Neuronal stem cell (in vitro differentiated cells): ENCODE measurements around the gene JCAD.

Experiments
- DNase-seq: peaks from one replicate; pipeline ENCODE4 v3.0.0-alpha.2; 2013; ENCODE audit warnings: low spot score
- H2AFZ ChIP-seq: one replicate; pipeline ENCODE4 v1.6.1; 2013; ENCODE audit warnings: mild to moderate bottlenecking, low read length, inconsistent platforms
- H2AK5ac ChIP-seq: 2 replicates; pipeline ENCODE4 v1.6.1; 2013; ENCODE audit warnings: low read depth, mild to moderate bottlenecking, inconsistent platforms, low read length, moderate library complexity, mixed read lengths
- H2BK120ac ChIP-seq: 2 replicates; pipeline ENCODE4 v1.6.1; 2013; ENCODE audit warnings: low read depth, mild to moderate bottlenecking, inconsistent platforms, low read length, moderate library complexity, mixed read lengths
- H2BK12ac ChIP-seq: one replicate; pipeline ENCODE4 v1.6.1; 2013; ENCODE audit warnings: low read length, inconsistent platforms
- H2BK15ac ChIP-seq: 2 replicates; pipeline ENCODE4 v1.6.1; 2013; ENCODE audit warnings: mild to moderate bottlenecking, low read length, inconsistent platforms, mixed read lengths
- H2BK5ac ChIP-seq: one replicate; pipeline ENCODE4 v1.6.1; 2013; ENCODE audit warnings: inconsistent platforms, mild to moderate bottlenecking, low read length, moderate library complexity
- H3K14ac ChIP-seq: one replicate; pipeline ENCODE4 v1.6.1; 2013; ENCODE audit warnings: low read length, inconsistent platforms
- H3K18ac ChIP-seq: 2 replicates; pipeline ENCODE4 v1.6.1; 2013; ENCODE audit warnings: low read length, inconsistent platforms
- H3K23ac ChIP-seq: 2 replicates; pipeline ENCODE4 v1.6.1; 2013; ENCODE audit warnings: low read depth, mild to moderate bottlenecking, mixed read lengths, low read length, inconsistent platforms; ENCODE audit not compliant: poor library complexity
- H3K27ac ChIP-seq: replicated peaks from 3 replicates; pipeline ENCODE4 v1.5.1; 2013; ENCODE audit warnings: low read length, inconsistent platforms
- H3K27me3 ChIP-seq, 3 experiments: 2 replicates each; pipeline ENCODE4 v1.6.1; 2013; ENCODE audit warnings: low read length in 3 of 3, mild to moderate bottlenecking in 2 of 3, inconsistent platforms in 1 of 3, low read depth in 1 of 3, mixed read lengths in 1 of 3, moderate library complexity in 1 of 3; ENCODE audit not compliant: control insufficient read depth in 3 of 3, insufficient read depth in 3 of 3
- H3K36me3 ChIP-seq, 2 donors: replicated peaks in 1 of 2; 2 replicates each; pipeline ENCODE4 v1.6.1; 2013; ENCODE audit warnings: low read length in 2 of 2; ENCODE audit not compliant: control insufficient read depth in 2 of 2, insufficient read depth in 2 of 2
- H3K4ac ChIP-seq: 2 replicates; pipeline ENCODE4 v1.6.1; 2013; ENCODE audit warnings: inconsistent platforms, mild to moderate bottlenecking, low read length, moderate library complexity
- H3K4me1 ChIP-seq, 2 donors: 1 replicate in 1 of 2; 2 replicates in 1 of 2; pipeline ENCODE4 v1.6.1; 2013; ENCODE audit warnings: low read length in 2 of 2, low read depth in 1 of 2; ENCODE audit not compliant: control insufficient read depth in 2 of 2, insufficient read depth in 1 of 2
- H3K4me2 ChIP-seq: one replicate; pipeline ENCODE4 v1.6.1; 2013; ENCODE audit warnings: mild to moderate bottlenecking, low read length, inconsistent platforms; ENCODE audit not compliant: insufficient read depth, poor library complexity, severe bottlenecking
- H3K4me3 ChIP-seq, 2 donors: 2 replicates each; pipeline ENCODE4 v1.5.1; 2013; ENCODE audit warnings: low read length in 2 of 2, mild to moderate bottlenecking in 2 of 2, inconsistent platforms in 1 of 2, moderate library complexity in 1 of 2
- H3K79me1 ChIP-seq: one replicate; pipeline ENCODE4 v1.6.1; 2013; ENCODE audit warnings: low read depth, mild to moderate bottlenecking, inconsistent platforms, low read length, moderate library complexity
- H3K9ac ChIP-seq: one replicate; pipeline ENCODE4 v1.6.1; 2013; ENCODE audit warnings: mild to moderate bottlenecking, low read depth, low read length, inconsistent platforms; ENCODE audit not compliant: poor library complexity
- H3K9me3 ChIP-seq, 2 donors: replicated peaks in 1 of 2; 2 replicates each; pipeline versions ENCODE3 to v1.6.1; 2013; ENCODE audit warnings: low read length in 2 of 2, mild to moderate bottlenecking in 2 of 2, inconsistent platforms in 1 of 2, low read depth in 1 of 2, mixed read lengths in 1 of 2, moderate library complexity in 1 of 2; ENCODE audit not compliant: control insufficient read depth in 2 of 2, insufficient read depth in 1 of 2
- H4K8ac ChIP-seq: one replicate; pipeline ENCODE4 v1.6.1; 2013; ENCODE audit warnings: low read depth, mild to moderate bottlenecking, inconsistent platforms, low read length, moderate library complexity
- H4K91ac ChIP-seq: one replicate; pipeline ENCODE4 v1.6.1; 2013; ENCODE audit warnings: low read length, low read depth, mild to moderate bottlenecking, inconsistent platforms; ENCODE audit not compliant: poor library complexity
- WGBS, 2 donors: extraction: QIAGEN DNeasy Blood & Tissue Kit; methylation state at CpG; one replicate each; pipeline ENCODE4 v1.1.7; 2013; ENCODE audit warnings: missing lambda C conversion rate in 2 of 2, mixed read lengths in 1 of 2; ENCODE audit not compliant: insufficient read length in 2 of 2, insufficient replicate concordance in 1 of 2; ENCODE audit errors: extremely low coverage in 2 of 2; 5-methylcytosine and 5-hydroxymethylcytosine counted together

The JCAD gene

GRCh38 chr10:30056281-30056680, 3.1 kb downstream of the JCAD start:
- DNase-seq, result no peak
- H3K4me1 ChIP-seq, result peaks cover 6 to 15% of the 10 kb centered on the region in 2 donors
- H3K27ac ChIP-seq, result no peak overlapping the region
- H3K23ac ChIP-seq, result no peak overlapping the region
- H4K8ac ChIP-seq, result no peak overlapping the region
- H2BK12ac ChIP-seq, result no peak overlapping the region
- H3K79me1 ChIP-seq, result no peaks in the 10 kb centered on the region
- H2BK15ac ChIP-seq, result no peak overlapping the region
- H3K14ac ChIP-seq, result no peak overlapping the region
- WGBS, 2 donors, result no CpG with 5 or more reads among the region's 1 CpG
- H2BK120ac ChIP-seq, result no peak overlapping the region
- H2AFZ ChIP-seq, result no peak overlapping the region
- H4K91ac ChIP-seq, result no peak overlapping the region
- no peak overlapping the region for H3K4ac ChIP-seq
- no peak overlapping the region for H3K4me3 ChIP-seq
- H3K9me3 ChIP-seq, result no peaks in the 10 kb centered on the region
- no peak overlapping the region for H3K4me2 ChIP-seq
- H3K9ac ChIP-seq, result no peak overlapping the region
- H3K36me3 ChIP-seq, result no peaks in the 10 kb centered on the region
- H3K27me3 ChIP-seq, result peaks cover 0 to 15% (median 11%) of the 10 kb centered on the region in 3 experiments
- H2AK5ac ChIP-seq, result no peak overlapping the region
- no peak overlapping the region for H2BK5ac ChIP-seq
- no peak overlapping the region for H3K18ac ChIP-seq

GRCh38 chr10:30055226-30055662, 4.1 kb downstream of the JCAD start:
- Histone ChIP-seq H3K4ac (no peak overlapping the region), H3K27ac (no peak overlapping the region), H3K23ac (no peak overlapping the region), H3K4me1 (peaks cover 9 to 15% of the 10 kb centered on the region in 2 donors), H4K91ac (no peak overlapping the region), H2BK120ac (no peak overlapping the region), H2AFZ (no peak overlapping the region), H4K8ac (no peak overlapping the region), H3K27me3 (peaks cover 0 to 15% (median 9%) of the 10 kb centered on the region in 3 experiments), H2BK15ac (no peak overlapping the region), H3K9ac (no peak overlapping the region), H3K9me3 (no peaks in the 10 kb centered on the region), H3K79me1 (no peaks in the 10 kb centered on the region), H3K4me3 (no peak overlapping the region), H3K4me2 (no peak overlapping the region), H3K14ac (no peak overlapping the region), H2BK12ac (no peak overlapping the region), H2BK5ac (no peak overlapping the region), H3K18ac (no peak overlapping the region), H3K36me3 (no peaks in the 10 kb centered on the region), H2AK5ac (no peak overlapping the region)
- no CpG with 5 or more reads among the region's 3 CpGs for WGBS, 2 donors
- DNase-seq, result no peak

- Histone ChIP-seq H3K23ac (no peak overlapping the region), H3K9me3 (no peaks in the 10 kb centered on the region), H3K14ac (no peak overlapping the region), H4K8ac (no peak overlapping the region), H2BK12ac (no peak overlapping the region), H3K4me1 (peaks cover 8 to 15% of the 10 kb centered on the region in 2 donors), H2BK5ac (no peak overlapping the region), H4K91ac (no peak overlapping the region), H3K9ac (no peak overlapping the region), H2BK120ac (no peak overlapping the region), H3K36me3 (no peaks in the 10 kb centered on the region), H3K27ac (no peak overlapping the region), H3K18ac (no peak overlapping the region), H3K4ac (no peak overlapping the region), H2AFZ (no peak overlapping the region), H3K27me3 (no peaks in the 10 kb centered on the region), H2BK15ac (no peak overlapping the region), H3K4me2 (no peak overlapping the region), H2AK5ac (no peak overlapping the region), H3K79me1 (no peaks in the 10 kb centered on the region), H3K4me3 (no peak overlapping the region)
- WGBS, 2 donors, result no CpG with 5 or more reads among the region's 6 CpGs
- no peak for DNase-seq
Observed at GRCh38 chr10:30052062-30052461, 7.3 kb downstream of the JCAD start.

- H3K18ac ChIP-seq, result no peak overlapping the region
- no peak overlapping the region for H3K4me2 ChIP-seq
- no peaks in the 10 kb centered on the region for H3K27me3 ChIP-seq
- WGBS, 2 donors, result no CpG with 5 or more reads among the region's 8 CpGs
- no peaks in the 10 kb centered on the region for H3K9me3 ChIP-seq
- no peak overlapping the region for H2BK15ac ChIP-seq
- DNase-seq, result no peak
- H3K4ac ChIP-seq, result no peak overlapping the region
- H3K4me3 ChIP-seq, result no peak overlapping the region
- no peak overlapping the region for H3K27ac ChIP-seq
- no peak overlapping the region for H2BK12ac ChIP-seq
- H2AFZ ChIP-seq, result no peak overlapping the region
- H3K4me1 ChIP-seq, result peaks cover 6 to 15% of the 10 kb centered on the region in 2 donors
- H2AK5ac ChIP-seq, result no peak overlapping the region
- H2BK120ac ChIP-seq, result no peak overlapping the region
- H3K14ac ChIP-seq, result no peak overlapping the region
- H3K79me1 ChIP-seq, result no peaks in the 10 kb centered on the region
- no peak overlapping the region for H4K91ac ChIP-seq
- no peak overlapping the region for H2BK5ac ChIP-seq
- no peak overlapping the region for H3K23ac ChIP-seq
- H3K9ac ChIP-seq, result no peak overlapping the region
- H3K36me3 ChIP-seq, result no peaks in the 10 kb centered on the region
- no peak overlapping the region for H4K8ac ChIP-seq
Observed at GRCh38 chr10:30051220-30051619, 8.2 kb downstream of the JCAD start.
